ENCODE measurements around the gene BCAT1.

DNA sequence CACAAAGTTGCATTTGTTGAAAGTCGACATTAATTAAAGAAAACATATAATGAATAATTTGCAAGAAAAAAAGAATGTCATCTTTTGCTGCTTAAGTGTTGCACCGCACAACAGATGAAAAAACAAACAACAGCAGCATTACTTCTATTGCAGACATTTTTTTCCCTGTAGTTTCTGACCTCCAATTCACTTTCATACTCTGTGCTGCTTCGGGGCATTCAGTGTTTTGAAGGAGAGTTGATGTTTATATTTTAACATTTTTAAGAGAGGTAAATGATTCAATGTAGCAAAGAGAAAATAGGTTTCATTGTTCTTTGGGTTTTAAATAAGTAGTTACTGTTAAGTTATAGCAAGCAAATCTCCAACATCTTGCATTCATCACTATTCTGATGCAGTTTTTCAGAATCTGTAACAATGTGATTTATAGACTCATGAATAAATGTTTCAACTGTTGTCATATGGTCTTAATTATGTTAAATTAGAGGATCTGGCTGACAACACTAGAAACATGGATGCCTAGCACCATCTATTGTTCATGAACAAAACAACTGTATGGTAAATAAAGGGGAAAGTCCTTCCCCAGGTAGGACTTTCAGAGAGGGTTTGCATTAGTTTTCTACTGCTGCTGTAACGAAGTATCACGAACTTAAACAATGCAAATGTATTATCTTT, 168.1 kb downstream of the BCAT1 start:
- TF ChIP-seq, protein P1, sequence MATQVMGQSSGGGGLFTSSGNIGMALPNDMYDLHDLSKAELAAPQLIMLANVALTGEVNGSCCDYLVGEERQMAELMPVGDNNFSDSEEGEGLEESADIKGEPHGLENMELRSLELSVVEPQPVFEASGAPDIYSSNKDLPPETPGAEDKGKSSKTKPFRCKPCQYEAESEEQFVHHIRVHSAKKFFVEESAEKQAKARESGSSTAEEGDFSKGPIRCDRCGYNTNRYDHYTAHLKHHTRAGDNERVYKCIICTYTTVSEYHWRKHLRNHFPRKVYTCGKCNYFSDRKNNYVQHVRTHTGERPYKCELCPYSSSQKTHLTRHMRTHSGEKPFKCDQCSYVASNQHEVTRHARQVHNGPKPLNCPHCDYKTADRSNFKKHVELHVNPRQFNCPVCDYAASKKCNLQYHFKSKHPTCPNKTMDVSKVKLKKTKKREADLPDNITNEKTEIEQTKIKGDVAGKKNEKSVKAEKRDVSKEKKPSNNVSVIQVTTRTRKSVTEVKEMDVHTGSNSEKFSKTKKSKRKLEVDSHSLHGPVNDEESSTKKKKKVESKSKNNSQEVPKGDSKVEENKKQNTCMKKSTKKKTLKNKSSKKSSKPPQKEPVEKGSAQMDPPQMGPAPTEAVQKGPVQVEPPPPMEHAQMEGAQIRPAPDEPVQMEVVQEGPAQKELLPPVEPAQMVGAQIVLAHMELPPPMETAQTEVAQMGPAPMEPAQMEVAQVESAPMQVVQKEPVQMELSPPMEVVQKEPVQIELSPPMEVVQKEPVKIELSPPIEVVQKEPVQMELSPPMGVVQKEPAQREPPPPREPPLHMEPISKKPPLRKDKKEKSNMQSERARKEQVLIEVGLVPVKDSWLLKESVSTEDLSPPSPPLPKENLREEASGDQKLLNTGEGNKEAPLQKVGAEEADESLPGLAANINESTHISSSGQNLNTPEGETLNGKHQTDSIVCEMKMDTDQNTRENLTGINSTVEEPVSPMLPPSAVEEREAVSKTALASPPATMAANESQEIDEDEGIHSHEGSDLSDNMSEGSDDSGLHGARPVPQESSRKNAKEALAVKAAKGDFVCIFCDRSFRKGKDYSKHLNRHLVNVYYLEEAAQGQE (IDR thresholded peaks at IDR 0.05; ENCODE audit: unreplicated experiment), result no peak
- TF ChIP-seq, protein P2, sequence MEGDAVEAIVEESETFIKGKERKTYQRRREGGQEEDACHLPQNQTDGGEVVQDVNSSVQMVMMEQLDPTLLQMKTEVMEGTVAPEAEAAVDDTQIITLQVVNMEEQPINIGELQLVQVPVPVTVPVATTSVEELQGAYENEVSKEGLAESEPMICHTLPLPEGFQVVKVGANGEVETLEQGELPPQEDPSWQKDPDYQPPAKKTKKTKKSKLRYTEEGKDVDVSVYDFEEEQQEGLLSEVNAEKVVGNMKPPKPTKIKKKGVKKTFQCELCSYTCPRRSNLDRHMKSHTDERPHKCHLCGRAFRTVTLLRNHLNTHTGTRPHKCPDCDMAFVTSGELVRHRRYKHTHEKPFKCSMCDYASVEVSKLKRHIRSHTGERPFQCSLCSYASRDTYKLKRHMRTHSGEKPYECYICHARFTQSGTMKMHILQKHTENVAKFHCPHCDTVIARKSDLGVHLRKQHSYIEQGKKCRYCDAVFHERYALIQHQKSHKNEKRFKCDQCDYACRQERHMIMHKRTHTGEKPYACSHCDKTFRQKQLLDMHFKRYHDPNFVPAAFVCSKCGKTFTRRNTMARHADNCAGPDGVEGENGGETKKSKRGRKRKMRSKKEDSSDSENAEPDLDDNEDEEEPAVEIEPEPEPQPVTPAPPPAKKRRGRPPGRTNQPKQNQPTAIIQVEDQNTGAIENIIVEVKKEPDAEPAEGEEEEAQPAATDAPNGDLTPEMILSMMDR (conservative IDR thresholded peaks at IDR 0.05; ENCODE audit: low read depth in 2 of 2), result peak; percentile 63 to 64
- TF ChIP-seq POLR2AphosphoS5 (IDR thresholded peaks at IDR 0.05; ENCODE audit: low read depth), result no peak
- TF ChIP-seq EZH2 (IDR thresholded peaks at IDR 0.05; ENCODE audit: low read depth, unreplicated experiment), result no peak
- TF ChIP-seq ZNF114 (CRISPR knock-in tag; IDR thresholded peaks at IDR 0.05), result no peak
- TF ChIP-seq, protein P3, sequence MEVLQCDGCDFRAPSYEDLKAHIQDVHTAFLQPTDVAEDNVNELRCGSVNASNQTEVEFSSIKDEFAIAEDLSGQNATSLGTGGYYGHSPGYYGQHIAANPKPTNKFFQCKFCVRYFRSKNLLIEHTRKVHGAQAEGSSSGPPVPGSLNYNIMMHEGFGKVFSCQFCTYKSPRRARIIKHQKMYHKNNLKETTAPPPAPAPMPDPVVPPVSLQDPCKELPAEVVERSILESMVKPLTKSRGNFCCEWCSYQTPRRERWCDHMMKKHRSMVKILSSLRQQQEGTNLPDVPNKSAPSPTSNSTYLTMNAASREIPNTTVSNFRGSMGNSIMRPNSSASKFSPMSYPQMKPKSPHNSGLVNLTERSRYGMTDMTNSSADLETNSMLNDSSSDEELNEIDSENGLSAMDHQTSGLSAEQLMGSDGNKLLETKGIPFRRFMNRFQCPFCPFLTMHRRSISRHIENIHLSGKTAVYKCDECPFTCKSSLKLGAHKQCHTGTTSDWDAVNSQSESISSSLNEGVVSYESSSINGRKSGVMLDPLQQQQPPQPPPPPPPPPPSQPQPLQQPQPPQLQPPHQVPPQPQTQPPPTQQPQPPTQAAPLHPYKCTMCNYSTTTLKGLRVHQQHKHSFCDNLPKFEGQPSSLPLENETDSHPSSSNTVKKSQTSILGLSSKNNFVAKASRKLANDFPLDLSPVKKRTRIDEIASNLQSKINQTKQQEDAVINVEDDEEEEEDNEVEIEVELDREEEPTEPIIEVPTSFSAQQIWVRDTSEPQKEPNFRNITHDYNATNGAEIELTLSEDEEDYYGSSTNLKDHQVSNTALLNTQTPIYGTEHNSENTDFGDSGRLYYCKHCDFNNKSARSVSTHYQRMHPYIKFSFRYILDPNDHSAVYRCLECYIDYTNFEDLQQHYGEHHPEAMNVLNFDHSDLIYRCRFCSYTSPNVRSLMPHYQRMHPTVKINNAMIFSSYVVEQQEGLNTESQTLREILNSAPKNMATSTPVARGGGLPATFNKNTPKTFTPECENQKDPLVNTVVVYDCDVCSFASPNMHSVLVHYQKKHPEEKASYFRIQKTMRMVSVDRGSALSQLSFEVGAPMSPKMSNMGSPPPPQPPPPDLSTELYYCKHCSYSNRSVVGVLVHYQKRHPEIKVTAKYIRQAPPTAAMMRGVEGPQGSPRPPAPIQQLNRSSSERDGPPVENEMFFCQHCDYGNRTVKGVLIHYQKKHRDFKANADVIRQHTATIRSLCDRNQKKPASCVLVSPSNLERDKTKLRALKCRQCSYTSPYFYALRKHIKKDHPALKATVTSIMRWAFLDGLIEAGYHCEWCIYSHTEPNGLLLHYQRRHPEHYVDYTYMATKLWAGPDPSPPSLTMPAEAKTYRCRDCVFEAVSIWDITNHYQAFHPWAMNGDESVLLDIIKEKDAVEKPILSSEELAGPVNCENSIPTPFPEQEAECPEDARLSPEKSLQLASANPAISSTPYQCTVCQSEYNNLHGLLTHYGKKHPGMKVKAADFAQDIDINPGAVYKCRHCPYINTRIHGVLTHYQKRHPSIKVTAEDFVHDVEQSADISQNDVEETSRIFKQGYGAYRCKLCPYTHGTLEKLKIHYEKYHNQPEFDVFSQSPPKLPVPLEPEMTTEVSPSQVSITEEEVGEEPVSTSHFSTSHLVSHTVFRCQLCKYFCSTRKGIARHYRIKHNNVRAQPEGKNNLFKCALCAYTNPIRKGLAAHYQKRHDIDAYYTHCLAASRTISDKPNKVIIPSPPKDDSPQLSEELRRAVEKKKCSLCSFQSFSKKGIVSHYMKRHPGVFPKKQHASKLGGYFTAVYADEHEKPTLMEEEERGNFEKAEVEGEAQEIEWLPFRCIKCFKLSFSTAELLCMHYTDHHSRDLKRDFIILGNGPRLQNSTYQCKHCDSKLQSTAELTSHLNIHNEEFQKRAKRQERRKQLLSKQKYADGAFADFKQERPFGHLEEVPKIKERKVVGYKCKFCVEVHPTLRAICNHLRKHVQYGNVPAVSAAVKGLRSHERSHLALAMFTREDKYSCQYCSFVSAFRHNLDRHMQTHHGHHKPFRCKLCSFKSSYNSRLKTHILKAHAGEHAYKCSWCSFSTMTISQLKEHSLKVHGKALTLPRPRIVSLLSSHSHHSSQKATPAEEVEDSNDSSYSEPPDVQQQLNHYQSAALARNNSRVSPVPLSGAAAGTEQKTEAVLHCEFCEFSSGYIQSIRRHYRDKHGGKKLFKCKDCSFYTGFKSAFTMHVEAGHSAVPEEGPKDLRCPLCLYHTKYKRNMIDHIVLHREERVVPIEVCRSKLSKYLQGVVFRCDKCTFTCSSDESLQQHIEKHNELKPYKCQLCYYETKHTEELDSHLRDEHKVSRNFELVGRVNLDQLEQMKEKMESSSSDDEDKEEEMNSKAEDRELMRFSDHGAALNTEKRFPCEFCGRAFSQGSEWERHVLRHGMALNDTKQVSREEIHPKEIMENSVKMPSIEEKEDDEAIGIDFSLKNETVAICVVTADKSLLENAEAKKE (CRISPR knock-in tag; IDR thresholded peaks at IDR 0.05), result no peak
- TF ChIP-seq EZH2phosphoT487 (IDR thresholded peaks at IDR 0.05; ENCODE audit: unreplicated experiment), result no peak
- no peak for TF ChIP-seq JUNB (IDR thresholded peaks at IDR 0.05; ENCODE audit: unreplicated experiment)
- no peak for TF ChIP-seq CREB1 (CRISPR knock-in tag; IDR thresholded peaks at IDR 0.05; ENCODE audit: low read depth)
- TF ChIP-seq, protein P4, sequence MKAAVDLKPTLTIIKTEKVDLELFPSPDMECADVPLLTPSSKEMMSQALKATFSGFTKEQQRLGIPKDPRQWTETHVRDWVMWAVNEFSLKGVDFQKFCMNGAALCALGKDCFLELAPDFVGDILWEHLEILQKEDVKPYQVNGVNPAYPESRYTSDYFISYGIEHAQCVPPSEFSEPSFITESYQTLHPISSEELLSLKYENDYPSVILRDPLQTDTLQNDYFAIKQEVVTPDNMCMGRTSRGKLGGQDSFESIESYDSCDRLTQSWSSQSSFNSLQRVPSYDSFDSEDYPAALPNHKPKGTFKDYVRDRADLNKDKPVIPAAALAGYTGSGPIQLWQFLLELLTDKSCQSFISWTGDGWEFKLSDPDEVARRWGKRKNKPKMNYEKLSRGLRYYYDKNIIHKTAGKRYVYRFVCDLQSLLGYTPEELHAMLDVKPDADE (IDR thresholded peaks at IDR 0.05), result no peak
